Measurements from ENCODE around the gene OXER1. TPM values are rescaled to one million over a fixed set of nuclear protein-coding genes. Genes with fewer than 3 reads are reported as not detected.
"Not testable (repeated sequence)": the region's sequence is repeated elsewhere in the genome, so short reads cannot be mapped to it uniquely, and the experiment has no call there.

Gene OXER1
- total RNA-seq, 1 donor from 2014 or later = 1.9 TPM

DNA sequence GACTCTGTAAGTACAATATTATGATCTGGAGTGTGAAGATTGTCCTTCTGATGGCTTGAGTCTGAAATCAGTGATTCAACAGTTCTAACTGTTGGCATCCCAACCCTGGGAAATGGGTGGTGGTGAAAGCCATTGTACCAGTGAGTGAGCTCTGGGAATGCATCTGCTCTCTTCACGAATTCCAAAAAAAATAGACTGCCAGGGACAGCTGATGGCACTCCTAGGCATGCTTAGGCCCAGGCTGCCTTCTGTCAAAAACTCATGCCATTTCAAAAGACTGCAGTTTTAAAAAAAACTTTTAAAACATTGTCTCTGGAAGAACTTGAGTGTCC, 20.3 kb downstream of the OXER1 start:
- Mint-ChIP-seq H3K27ac (no peak overlapping the region), H3K4me1 (peaks cover 5% of the 10 kb centered on the region), H3K36me3 (ENCODE audit: low read depth) (peaks cover 16% of the 10 kb centered on the region), H3K27me3 (no peaks in the 10 kb centered on the region), H3K9me3 (peaks cover 4% of the 10 kb centered on the region), H3K4me3 (no peak overlapping the region)
- CTCF ChIA-PET = no interaction called here
- DNase-seq (no peak), ATAC-seq (ENCODE audit: low read depth) (no peak)
- intact Hi-C loops (cut with micrococcal nuclease) = no loop called here
- no peak for TF ChIP-seq CTCF (IDR thresholded peaks at IDR 0.05)
- POLR2A ChIA-PET = no interaction called here

- intact Hi-C loops (cut with micrococcal nuclease) = no loop called here
- Mint-ChIP-seq H3K27ac (no peak overlapping the region), H3K4me3 (no peak overlapping the region), H3K27me3 (no peaks in the 10 kb centered on the region), H3K4me1 (peaks cover 5% of the 10 kb centered on the region), H3K9me3 (peaks cover 9% of the 10 kb centered on the region), H3K36me3 (ENCODE audit: low read depth) (peaks cover 21% of the 10 kb centered on the region)
- no peak for DNase-seq
- TF ChIP-seq CTCF (IDR thresholded peaks at IDR 0.05) = no peak
- ChIA-PET POLR2A (no interaction called here), CTCF (interaction anchor here (1.4 kb wide), 1 partner anchor 68 kb away, joined by 4 read pairs; no protein-coding TSS in a partner anchor)
- no peak for ATAC-seq (ENCODE audit: low read depth)
These were observed 20.9 kb downstream of the OXER1 start for GRCh38 chr2:42742740-42743658.

DNA sequence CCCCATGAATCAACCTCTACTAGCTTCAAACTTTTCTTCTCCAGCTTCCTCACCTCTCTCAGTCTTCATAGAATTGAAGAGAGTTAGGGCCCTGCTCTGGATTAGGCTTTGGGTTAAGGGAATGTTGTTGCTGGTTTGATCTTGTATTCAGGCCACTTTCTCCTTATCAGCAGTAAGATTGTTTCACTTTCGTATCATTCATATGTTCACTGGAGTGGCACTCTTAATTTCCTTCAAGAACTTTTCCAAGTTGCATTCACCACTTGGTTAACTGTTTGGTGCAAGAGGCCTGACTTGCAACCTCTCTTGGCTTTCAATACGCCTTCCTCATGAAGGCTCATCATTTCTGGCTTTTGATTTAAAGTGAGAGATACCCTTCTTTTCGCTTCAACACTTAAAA, 22.8 kb downstream of the OXER1 start:
- ChIA-PET CTCF (no interaction called here), POLR2A (interaction anchor here (0.6 kb wide), 2 partner anchors 68 to 445 kb away, joined by 3 read pairs; no protein-coding TSS in a partner anchor)
- no peak for TF ChIP-seq CTCF (IDR thresholded peaks at IDR 0.05)
- Mint-ChIP-seq H3K4me3 (no peak overlapping the region), H3K36me3 (ENCODE audit: low read depth) (peaks cover 36% of the 10 kb centered on the region), H3K27me3 (no peaks in the 10 kb centered on the region), H3K4me1 (peaks cover 5% of the 10 kb centered on the region), H3K27ac (no peak overlapping the region), H3K9me3 (peaks cover 15% of the 10 kb centered on the region)
- ATAC-seq (ENCODE audit: low read depth) = no peak
- DNase-seq = no peak
- intact Hi-C loops (cut with micrococcal nuclease) = no loop called here

DNA sequence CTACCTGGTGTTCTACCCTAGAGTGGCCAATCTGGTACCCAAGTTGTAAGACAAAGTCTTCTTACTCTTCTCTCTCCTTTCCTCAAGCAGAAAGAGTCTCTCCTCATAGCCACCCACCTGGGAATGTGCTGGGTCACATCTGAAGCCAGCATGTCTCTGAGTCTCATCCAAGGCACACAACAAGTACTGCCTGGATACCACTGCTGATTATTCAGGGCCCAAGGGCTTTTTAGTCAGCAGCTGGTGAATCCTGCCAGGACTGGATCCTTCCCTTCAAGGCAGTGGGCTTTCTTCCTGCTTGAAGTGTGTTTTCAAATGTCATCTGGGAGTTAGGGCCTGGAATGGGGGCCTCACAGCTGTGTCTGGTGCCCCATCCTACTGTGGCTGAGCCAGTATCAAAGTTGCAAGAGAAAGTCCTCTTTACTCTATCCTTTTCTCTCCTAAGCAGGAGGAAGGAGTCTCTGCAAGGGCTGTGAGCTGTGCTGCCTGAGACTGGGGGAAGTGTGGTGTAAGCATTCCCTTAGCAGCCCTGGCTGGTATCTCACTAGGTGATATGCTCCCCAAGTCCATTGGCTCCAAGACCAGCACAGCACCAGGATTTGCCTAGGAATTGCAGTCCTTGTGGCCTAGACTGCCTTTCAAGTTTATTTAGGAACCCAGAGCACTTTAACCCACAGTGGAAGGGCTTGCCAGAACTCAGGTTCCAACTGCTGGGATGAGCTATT, 27.2 kb downstream of the OXER1 start:
- ChIA-PET POLR2A (no interaction called here), CTCF (interaction anchor here (0.6 kb wide), 1 partner anchor 870 kb away, joined by 3 read pairs; no protein-coding TSS in a partner anchor)
- no peak for TF ChIP-seq CTCF (IDR thresholded peaks at IDR 0.05)
- DNase-seq = no peak
- ATAC-seq (ENCODE audit: low read depth) = no peak
- Mint-ChIP-seq H3K4me1 (peaks cover 5% of the 10 kb centered on the region), H3K36me3 (ENCODE audit: low read depth) (peaks cover 78% of the 10 kb centered on the region), H3K4me3 (no peak overlapping the region), H3K27ac (no peak overlapping the region), H3K9me3 (peaks cover 37% of the 10 kb centered on the region), H3K27me3 (no peaks in the 10 kb centered on the region)
- intact Hi-C loops (cut with micrococcal nuclease) = no loop called here

- ATAC-seq (ENCODE audit: low read depth) (no peak), DNase-seq (no peak)
- Mint-ChIP-seq H3K27me3 (no peaks in the 10 kb centered on the region), H3K4me1 (no peaks in the 10 kb centered on the region), H3K36me3 (ENCODE audit: low read depth) (peaks cover 85% of the 10 kb centered on the region), H3K4me3 (no peak overlapping the region), H3K9me3 (peaks cover 48% of the 10 kb centered on the region), H3K27ac (no peak overlapping the region)
- TF ChIP-seq CTCF (IDR thresholded peaks at IDR 0.05) = no peak
- intact Hi-C loops (cut with micrococcal nuclease) = no loop called here
- ChIA-PET POLR2A (no interaction called here), CTCF (no interaction called here)
These were observed 30.1 kb downstream of the OXER1 start for GRCh38 chr2:42733852-42734251.

GRCh38 chr2:42731316-42731715, 32.6 kb downstream of the OXER1 start:
- intact Hi-C loops (cut with micrococcal nuclease); POLR2A ChIA-PET; ATAC-seq (ENCODE audit: low read depth); H3K27me3 Mint-ChIP-seq; H3K4me1 Mint-ChIP-seq; H3K4me3 Mint-ChIP-seq; DNase-seq; H3K27ac Mint-ChIP-seq; CTCF ChIA-PET: not testable (repeated sequence)
- peaks cover 37% of the 10 kb centered on the region for H3K9me3 Mint-ChIP-seq
- peaks cover 69% of the 10 kb centered on the region for H3K36me3 Mint-ChIP-seq (ENCODE audit: low read depth)
